ENCODE results near the gene ZNF311. TPM values are rescaled to one million over a fixed set of nuclear protein-coding genes. Genes with fewer than 3 reads are reported as not detected.

ZNF311 gene
- total RNA-seq (2014; rRNA removed; shearing (Covaris generic); ENCODE audit: low replicate concordance), result 4.1 and 5.9 TPM in 2 replicates

DNA sequence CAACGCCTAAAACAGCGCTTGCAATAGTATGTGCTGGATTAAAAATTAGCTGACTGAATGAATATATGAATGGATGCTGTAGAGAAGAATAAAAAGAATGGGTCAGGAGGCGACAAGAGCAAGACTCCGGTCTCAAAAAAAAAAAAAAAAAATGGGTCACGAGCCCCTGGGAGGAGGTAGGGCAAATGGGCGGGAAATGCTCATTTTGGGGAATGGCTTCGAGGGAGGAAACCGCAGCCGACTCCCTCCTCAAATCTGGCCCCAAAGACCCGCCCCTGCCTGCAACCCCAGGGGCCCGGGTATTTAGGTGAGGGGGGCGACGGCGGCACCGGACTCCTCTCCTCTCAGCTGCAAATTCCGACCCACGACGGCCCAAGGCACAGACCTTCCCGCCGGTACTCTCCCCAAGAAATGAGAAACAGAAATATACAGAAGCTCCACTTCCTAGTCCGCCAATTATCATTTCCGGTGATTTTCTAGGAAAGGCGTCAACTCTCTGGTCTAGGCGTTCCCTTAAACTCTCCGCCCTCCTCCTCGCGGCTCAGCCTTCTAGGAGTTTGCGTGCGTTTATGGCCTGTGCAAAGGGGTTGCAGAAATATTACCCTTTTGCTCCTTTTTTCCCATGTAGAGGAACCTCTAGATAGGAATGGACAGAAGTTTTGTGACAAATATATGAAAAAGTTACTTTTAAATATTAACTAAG lies at the start of gene ZNF311:
ZNF311 (minus strand) TSS at position 133 of the 703 bp plus-strand sequence. CDS start 1,361 bp downstream, outside the sequence.
- in situ Hi-C loops (cut with HindIII; ENCODE audit: low pct_unique_long_range_greater_than_20kb, low sequenced_read_pairs), result loop anchor here (10.0 kb wide), 1 partner anchor 71 kb away; no protein-coding TSS in a partner anchor
- peak; percentile 78 for DNase-seq (ENCODE audit: low read depth)

DNA sequence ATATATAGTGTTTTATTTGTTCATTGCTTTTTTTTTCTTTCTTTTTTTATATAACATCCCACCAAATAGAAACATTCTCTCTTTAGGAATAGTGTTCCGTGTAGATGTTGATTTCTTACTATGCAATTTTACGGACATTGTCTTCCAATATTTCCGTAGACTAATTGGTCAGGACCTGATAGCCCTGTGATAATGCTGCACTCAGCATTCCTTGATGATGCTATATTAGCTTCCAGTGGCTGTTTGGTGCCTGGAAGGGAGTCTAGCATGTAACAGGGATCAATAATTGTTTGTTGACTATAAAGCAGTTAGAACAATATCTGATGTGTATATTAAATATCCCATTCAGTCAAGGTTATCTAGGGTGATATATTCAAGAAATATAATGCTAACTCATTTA lies 46.6 kb upstream of the ZNF311 start:
- DNase-seq (ENCODE audit: low read depth), result no peak
- in situ Hi-C loops (cut with HindIII; ENCODE audit: low pct_unique_long_range_greater_than_20kb, low sequenced_read_pairs), result no loop called here

DNA sequence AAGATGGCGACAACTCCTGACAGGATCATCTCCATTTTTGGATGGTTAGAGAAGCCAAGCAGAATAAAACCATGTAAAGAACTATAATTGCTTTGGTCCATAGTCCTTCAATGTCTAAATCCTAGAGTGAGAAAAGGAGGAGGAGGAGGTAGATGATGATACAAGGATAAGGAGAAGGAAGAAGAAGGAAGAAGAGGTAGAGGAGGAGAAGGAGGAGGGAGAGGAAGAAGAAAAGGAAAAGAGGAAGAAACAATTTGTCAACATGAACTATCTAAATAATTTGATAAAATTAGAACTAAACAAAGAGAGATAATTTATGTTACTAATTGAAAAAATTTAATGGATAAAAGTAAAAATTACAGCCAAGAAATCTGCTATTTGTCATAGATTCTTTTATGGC lies 40.0 kb upstream of the ZNF311 start, which contains the start of gene OR2W1:
OR2W1 (minus strand) TSS at position 101 of the 400 bp plus-strand sequence; CDS start at position 101, 0 bp downstream.
- DNase-seq (ENCODE audit: low read depth), result no peak
- in situ Hi-C loops (cut with HindIII; ENCODE audit: low pct_unique_long_range_greater_than_20kb, low sequenced_read_pairs), result no loop called here

DNA sequence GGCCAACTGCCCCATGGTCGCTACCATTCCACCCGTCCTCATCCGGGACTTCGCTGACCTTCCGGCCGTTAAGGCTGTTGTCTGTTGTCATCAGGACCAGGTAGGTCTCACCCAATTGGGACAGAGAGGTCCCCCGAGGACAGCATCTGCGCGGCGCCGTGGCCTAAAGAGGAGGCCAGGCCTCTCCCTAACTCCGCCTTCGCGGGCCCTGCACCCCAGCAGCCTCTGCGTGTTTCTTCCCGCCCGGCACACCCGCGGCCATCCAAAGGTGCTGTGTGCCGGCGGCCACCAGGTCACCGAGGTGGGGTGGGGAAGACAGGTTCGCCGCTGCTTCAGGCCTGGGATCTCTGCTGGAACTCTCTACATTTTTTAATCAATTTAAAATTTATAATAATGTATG lies 30.8 kb upstream of the ZNF311 start:
- in situ Hi-C loops (cut with HindIII; ENCODE audit: low pct_unique_long_range_greater_than_20kb, low sequenced_read_pairs), result no loop called here
- no peak for DNase-seq (ENCODE audit: low read depth)

DNA sequence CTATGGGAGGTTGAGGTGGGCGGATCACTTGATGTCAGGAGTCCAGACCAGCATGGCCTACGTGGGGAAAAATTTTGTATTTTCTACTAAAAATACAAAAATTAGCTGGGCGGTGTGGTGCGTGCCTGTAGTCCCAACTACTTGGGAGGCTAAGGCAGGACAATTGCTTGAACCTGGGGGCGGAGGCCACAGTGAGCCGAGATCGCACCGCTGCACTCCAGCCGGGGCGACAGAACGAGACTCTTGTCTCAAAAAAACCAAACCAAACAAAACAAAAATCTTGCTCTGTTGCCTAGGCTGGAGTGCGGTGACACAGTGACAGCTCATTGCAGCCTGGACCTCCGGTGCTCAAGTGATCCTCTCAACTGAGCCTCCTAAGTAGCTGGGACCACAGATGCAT lies 23.7 kb upstream of the ZNF311 start:
- DNase-seq (ENCODE audit: low read depth), result no peak
- in situ Hi-C loops (cut with HindIII; ENCODE audit: low pct_unique_long_range_greater_than_20kb, low sequenced_read_pairs), result no loop called here

DNA sequence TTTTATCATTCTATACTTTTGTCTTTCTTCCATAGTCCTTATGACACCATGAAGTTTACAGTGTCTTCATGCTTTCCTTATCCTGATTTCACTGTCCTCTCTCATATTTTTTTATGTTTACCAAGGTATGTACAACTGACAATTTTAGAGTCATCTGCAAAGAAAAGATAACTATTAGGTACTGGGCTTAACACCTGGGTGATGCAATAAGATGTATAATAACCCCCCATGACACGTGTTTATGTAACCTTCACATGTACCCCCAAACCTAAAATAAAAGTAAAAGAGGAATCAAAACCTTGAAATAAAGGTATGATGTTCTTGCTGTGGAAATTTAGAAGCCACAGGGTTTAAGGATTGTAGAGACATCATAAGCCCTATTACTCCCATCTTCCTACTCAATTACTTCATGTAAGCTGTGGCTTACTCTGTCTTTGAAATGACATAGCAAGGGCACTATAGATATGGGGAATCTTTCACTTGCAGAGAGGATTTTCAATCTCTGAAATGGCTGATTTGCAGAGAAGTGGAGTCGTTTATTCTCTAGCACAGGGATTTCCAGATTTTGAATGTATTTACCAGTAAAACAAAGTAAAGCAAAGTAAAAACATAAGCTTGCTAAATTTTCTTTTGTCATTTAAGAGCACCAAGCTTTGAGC lies 20.9 kb upstream of the ZNF311 start:
- DNase-seq (ENCODE audit: low read depth), result no peak
- in situ Hi-C loops (cut with HindIII; ENCODE audit: low pct_unique_long_range_greater_than_20kb, low sequenced_read_pairs), result no loop called here

DNA sequence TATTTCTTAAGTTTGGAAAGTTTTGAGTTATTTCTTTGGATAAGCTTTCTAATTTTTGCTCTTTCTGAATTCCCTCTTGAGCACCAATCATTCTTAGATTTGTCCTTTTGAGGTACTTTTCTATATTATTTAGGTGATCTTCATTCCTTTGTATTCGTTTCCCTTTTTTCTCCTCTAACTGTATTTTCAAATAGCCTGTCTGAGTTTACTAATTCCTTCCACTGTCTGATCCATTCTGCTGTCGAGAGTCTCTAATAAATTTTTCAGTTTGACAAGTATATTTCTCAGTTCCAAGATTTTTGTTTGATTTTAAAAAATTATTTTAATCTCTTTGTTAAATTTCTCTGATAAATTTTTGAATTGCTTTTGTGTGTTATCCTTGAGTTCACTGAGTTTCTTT lies 16.3 kb upstream of the ZNF311 start:
- DNase-seq (ENCODE audit: low read depth), result no peak
- in situ Hi-C loops (cut with HindIII; ENCODE audit: low pct_unique_long_range_greater_than_20kb, low sequenced_read_pairs), result no loop called here

DNA sequence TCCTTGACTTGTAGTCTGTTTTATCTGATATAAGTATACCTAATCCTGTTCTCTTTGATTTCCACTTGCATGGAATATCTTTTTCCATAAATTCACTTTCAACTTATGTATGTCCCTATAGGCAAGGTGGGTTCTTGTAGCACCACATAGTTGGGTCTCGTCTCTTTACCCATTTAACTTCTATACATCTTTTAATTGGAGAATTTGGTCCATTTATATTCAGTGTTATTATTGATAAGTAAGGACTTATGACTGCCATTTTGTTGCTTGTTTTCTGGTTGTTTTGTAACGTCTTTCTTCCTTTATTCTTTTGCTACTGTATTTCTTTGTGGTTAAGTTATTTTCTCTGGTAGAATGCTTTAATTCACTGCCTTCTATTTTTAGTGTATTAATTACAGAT lies 14.5 kb upstream of the ZNF311 start:
- in situ Hi-C loops (cut with HindIII; ENCODE audit: low pct_unique_long_range_greater_than_20kb, low sequenced_read_pairs), result no loop called here

DNA sequence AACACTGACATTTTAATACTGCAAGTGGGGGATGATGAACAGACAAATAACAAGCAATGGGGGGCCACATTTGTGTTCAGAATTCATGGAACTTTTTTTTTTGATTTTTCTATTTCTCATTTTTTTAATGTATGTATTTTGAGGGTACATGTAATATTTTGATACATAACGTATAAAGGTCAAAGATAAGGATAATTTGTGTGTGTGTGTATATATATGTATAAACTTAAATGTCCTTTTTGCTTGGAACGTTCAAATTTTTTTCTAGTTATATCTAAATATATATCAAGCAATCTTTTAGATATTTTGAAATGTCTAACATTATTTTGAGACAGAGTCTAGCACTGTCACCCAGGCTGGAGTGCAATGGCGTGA lies 12.3 kb upstream of the ZNF311 start:
- in situ Hi-C loops (cut with HindIII; ENCODE audit: low pct_unique_long_range_greater_than_20kb, low sequenced_read_pairs), result no loop called here
- DNase-seq (ENCODE audit: low read depth), result no peak

More for the DNA sequence above, 14.5 kb upstream of the ZNF311 start:
- no peak for DNase-seq (ENCODE audit: low read depth)

DNA sequence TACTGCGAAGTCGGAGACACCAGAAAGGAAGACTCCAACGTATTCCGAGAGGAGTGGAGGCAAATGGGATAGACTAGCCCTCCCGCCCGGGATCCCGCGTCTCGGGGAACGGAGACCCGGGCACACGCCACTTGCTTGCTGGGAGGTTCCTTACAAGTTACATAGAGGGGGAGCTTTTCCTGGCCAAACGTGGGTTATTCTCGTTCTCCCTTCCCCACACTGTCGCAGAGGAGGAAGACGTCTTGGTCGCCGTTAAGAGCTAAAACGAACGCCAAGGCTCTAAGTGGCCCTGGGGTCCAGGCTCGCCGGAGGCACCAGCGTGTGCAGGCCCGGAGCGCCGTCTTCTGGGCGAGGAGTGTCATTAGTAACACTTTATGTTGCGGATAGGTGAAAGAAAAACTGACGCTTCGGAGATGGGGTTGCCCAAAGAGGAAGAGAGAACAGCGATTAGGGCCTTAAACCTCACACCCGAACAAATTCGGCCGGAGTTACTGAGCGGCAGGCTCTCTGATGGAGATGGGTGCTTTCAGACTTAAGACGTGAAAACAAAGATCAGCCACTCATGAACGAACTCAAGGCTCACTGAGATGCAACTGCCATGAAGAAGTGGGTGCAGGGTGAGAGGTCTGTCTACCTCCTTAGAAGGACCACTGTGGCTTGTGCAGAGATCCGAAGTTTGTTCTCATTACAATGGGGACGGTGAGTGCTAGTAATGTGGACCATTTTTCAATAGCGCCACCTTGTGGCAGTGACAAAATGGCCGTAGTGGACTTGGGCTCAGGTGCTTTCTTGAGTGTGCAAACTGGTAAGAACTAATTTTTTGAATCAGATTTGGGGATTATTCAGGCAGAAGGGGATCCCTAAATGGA lies 11.7 kb upstream of the ZNF311 start:
- peak; percentile 73 for DNase-seq (ENCODE audit: low read depth)
- in situ Hi-C loops (cut with HindIII; ENCODE audit: low pct_unique_long_range_greater_than_20kb, low sequenced_read_pairs), result no loop called here

DNA sequence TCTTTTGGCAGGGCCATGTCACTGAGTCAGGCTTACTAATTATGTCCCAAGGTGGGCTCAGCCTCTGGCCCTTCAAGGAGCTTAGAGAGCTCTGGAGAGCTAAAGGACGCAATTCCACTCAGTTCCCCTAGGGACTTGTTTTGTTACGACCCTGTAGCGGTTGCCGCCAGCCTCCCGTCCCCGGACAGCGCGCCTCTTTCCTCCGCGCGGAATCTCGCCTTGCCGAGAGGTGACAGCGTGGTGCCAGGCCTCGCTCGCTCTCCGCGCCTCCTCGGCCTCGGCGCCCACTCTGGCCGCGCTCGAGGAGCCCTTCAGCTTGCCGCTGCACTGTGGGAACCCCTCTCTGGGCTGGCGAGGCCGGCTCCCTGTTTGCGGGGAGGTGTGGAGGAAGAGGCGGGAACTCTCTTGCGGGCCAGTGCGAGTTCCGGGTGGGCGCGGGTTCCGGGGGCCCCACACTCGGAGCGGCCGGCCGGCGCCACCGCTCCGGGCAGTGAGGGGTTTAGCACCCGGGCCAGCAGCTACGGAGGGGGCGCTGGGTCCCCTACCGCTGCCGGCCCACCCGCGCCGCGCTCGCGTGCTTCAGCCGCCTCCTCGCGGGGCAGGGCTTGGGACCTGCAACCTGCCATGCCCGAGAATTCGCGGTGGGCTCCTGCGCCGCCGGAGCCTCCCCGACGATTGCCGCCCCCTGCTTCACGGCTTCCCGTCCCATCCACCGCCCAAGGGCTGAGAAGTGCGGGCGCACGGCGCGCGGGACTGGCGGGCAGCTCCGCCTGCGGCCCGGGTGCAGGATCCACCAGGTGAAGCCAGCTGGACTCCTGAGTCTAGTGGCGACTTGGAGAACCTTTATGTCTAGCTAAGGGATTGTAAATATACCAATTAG lies 9.9 kb upstream of the ZNF311 start:
- in situ Hi-C loops (cut with HindIII; ENCODE audit: low pct_unique_long_range_greater_than_20kb, low sequenced_read_pairs), result no loop called here
- peak; percentile 70 for DNase-seq (ENCODE audit: low read depth)

DNA sequence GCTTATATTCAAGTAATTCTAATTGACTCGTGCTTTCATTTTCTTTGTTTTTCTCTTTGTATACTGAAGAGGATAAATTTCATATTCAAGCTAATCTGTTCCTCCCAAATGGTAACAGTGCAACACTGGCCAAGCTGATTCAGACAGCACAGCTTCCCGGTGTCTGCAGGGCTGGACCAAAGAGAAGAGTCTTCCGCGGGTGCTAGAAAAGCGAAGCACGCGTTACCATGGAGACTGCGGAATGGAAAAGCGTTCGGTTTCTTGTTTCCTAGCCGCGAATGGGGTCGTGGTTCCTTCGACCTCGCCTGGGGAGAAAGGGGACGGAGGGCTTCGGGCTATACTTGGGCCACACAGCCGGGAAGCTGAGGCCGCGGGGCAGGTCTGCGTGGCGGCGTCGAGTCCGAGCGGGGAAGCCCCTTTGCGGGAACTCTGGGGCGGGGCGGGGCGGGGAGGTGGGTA lies 6.2 kb upstream of the ZNF311 start:
- peak; percentile 57 for DNase-seq (ENCODE audit: low read depth)
- in situ Hi-C loops (cut with HindIII; ENCODE audit: low pct_unique_long_range_greater_than_20kb, low sequenced_read_pairs), result no loop called here

DNA sequence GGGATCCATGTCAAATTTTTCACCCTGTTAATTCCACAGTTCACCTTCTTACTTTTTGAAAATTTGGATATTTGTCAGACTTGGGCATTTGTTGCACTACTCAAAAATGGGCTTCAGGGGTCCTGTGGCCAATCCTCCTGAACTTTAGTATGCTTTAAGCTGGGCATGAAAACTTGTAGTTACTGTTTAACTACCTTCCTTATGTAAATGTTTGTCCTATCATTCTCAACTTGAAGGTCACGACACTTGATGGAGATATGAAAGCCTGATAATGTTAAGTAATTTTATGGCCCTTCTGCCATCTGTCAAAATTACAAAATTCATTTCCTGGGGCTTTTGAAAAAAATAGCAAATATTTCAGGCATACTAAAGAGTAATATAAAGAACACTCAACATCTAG lies 4.2 kb upstream of the ZNF311 start:
- in situ Hi-C loops (cut with HindIII; ENCODE audit: low pct_unique_long_range_greater_than_20kb, low sequenced_read_pairs), result loop anchor here (10.0 kb wide), 1 partner anchor 75 kb away; no protein-coding TSS in a partner anchor
- DNase-seq (ENCODE audit: low read depth), result no peak

DNA sequence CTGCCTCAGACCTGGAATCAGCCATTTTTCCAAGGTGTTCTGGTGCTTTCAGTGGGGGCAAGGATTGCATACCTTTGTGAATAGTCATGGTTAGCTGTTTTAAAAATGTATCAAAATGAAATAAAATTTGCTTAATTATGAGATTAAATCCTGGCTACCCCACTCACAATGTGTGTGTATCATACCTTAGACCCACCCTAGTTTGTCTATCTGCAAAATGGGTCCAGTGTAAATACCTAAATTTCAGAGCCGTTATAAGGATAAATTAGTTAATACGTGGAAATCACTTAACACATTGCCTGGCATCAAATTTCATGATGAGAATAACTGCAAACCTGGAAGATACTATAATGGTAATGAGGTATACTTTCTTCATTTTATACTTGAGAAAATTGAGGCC lies 3.0 kb upstream of the ZNF311 start:
- in situ Hi-C loops (cut with HindIII; ENCODE audit: low pct_unique_long_range_greater_than_20kb, low sequenced_read_pairs), result loop anchor here (10.0 kb wide), 1 partner anchor 73 kb away; no protein-coding TSS in a partner anchor
- DNase-seq (ENCODE audit: low read depth), result no peak

DNA sequence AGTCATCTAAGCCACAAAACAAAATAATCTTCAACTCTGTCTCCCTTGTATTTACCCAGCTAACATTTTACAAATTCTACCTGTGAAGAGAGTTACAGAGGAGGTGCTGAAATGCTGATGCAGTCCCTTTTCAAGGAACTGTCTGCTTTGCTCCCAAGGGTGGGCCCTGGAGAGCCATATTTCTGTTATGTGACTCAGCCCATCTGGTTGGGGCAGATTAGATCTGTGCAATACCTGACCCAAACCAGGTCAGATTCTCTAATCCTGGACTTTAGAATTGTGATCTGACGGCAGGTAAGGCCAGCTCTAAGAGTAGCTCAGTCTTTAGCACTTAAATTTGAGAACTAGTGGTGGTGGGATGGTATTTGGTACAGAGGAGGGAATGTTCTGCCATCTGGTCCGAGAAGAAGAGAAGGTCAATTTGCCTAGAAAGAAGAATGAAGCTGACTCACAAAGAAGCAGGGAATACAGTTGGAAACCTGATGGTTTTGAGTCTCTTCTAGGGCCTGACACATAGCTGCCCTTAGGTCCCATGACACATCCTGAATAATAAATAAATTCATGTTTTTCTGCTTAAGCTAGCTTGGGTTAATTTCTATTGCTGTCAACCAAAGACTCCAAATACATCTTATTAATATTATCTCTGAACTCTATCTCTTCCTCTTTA lies 8.1 kb downstream of the ZNF311 start:
- no peak for DNase-seq (ENCODE audit: low read depth)
- in situ Hi-C loops (cut with HindIII; ENCODE audit: low pct_unique_long_range_greater_than_20kb, low sequenced_read_pairs), result no loop called here

DNA sequence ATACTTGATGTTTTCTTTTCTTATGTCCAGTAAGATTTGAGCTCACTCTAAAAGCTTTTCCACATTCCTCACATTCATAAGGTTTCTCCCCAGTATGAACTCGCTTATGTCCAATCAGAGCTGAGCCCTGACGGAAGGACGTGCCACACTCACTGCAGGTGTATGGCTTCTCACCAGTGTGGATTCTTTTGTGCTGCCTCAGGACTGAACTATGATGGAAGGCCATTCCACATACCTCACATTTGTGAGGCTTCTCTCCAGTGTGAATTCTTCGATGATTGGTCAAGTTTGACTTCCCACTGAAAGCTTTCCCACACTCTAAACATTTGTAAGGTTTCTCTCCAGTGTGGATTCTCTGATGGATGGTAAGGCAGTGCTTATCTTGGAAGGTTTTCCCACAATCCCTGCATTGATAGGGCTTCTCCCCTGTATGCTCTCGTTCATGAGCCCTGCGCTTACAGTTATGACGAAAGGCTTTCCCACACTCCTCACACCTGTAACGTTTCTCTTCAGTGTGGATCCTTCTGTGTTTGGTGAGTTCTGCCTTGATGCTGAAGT lies 9.9 kb downstream of the ZNF311 start:
- in situ Hi-C loops (cut with HindIII; ENCODE audit: low pct_unique_long_range_greater_than_20kb, low sequenced_read_pairs), result no loop called here
- no peak for DNase-seq (ENCODE audit: low read depth)
